Stimulated activated effector memory CD8-positive, alpha-beta T cell treated with anti-CD3 and anti-CD28 coated beads, Interleukin-12 subunit alpha, Interleukin-12 subunit beta, amount 100 ng/mL, for 72 hours (primary cell): ENCODE results near the gene TOB1.
"Not testable (repeated sequence)": the region's sequence is repeated elsewhere in the genome, so short reads cannot be mapped to it uniquely, and the experiment has no call there.

Source experiments
- ATAC-seq: fragments of 150-1000 bp; cut with Tn5 transposase; 2 replicates; pipeline ENCODE4 v1.10.0; 2021
- DNase-seq, 2 donors: peaks; one replicate each; pipeline ENCODE4 v3.0.0; 2021 to 2022; ENCODE audit warnings: low spot score in 2 of 2
- H3K27ac Mint-ChIP-seq: one replicate; pipeline ENCODE4 v1.8.0; 2022; ENCODE audit warnings: mild to moderate bottlenecking, mixed read lengths
- H3K36me3 Mint-ChIP-seq: one replicate; pipeline ENCODE4 v1.8.0; 2022; ENCODE audit warnings: mild to moderate bottlenecking, mixed read lengths
- H3K4me1 Mint-ChIP-seq: one replicate; pipeline ENCODE4 v1.8.0; 2022; ENCODE audit warnings: mixed read lengths
- H3K4me3 Mint-ChIP-seq: one replicate; pipeline ENCODE4 v1.8.0; 2022; ENCODE audit warnings: mild to moderate bottlenecking, mixed read lengths
- H3K9me3 Mint-ChIP-seq: one replicate; pipeline ENCODE4 v1.8.0; 2022; ENCODE audit warnings: mixed read lengths

The TOB1 gene

GRCh38 chr17:50884439-50885311, 18.5 kb upstream of the TOB1 start:
- H3K27ac Mint-ChIP-seq = peak overlapping the region; percentile 79

DNA sequence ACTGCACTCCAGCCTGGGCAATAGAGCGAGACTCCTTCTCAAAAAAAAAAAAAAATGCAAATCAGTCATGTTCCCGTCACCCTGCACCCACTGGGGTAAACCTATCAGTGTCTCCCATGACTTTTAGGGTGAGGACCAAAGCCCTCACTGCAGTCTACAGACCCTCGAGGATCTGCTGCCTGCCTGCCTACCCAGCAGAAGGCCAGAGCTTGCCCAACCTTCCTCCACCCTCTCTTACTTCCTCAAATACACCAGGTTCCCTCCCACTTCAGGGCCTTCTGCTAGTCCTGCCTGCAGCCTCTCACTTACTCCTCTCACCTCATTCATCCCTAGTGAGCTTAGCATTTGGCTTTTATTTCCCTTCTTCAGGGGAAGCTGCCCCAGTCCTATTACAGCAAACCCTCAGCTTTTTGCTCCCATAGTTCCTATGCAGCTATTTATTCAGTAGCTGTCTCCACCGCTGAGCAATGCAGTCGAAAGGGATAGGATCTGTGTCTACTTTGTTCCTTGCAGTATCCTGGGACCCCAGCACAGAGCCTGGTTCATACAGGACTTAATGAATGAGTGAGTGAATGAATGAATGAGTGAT, 17.8 kb upstream of the TOB1 start:
- no peaks in the 10 kb centered on the region for H3K9me3 Mint-ChIP-seq
- DNase-seq = no peak
- no peak overlapping the region for H3K4me3 Mint-ChIP-seq
- ATAC-seq = no peak
- no peaks in the 10 kb centered on the region for H3K36me3 Mint-ChIP-seq
- peak overlapping the region; percentile 79 for H3K27ac Mint-ChIP-seq
- H3K4me1 Mint-ChIP-seq = peaks cover 33% of the 10 kb centered on the region

More at GRCh38 chr17:50884439-50885311, 18.5 kb upstream of the TOB1 start:
- Mint-ChIP-seq H3K4me3 (no peak overlapping the region), H3K4me1 (peaks cover 33% of the 10 kb centered on the region), H3K36me3 (no peaks in the 10 kb centered on the region), H3K9me3 (no peaks in the 10 kb centered on the region)
- ATAC-seq (peak; percentile 15), DNase-seq (no peak)

DNA sequence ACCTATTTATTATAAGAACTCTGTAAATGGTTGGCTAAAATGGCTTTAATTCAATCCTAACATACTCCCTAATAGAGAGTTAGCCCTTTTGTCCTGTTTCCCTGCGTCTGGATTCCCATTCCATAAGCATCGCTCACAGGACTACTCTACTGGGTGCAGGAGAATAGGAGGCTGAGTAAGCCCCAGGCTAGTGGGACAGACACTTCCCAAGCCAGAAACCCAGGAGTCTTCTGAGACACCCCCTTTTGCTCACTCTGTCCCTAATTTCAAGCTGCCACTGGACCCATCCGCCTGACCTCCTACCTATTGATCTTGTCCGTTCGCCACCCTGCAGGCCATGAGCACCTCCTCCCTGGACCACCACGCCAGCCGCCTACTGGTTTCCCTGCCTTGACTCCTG, 16.7 kb upstream of the TOB1 start:
- no peak overlapping the region for H3K27ac Mint-ChIP-seq
- no peaks in the 10 kb centered on the region for H3K36me3 Mint-ChIP-seq
- no peak overlapping the region for H3K4me3 Mint-ChIP-seq

DNA sequence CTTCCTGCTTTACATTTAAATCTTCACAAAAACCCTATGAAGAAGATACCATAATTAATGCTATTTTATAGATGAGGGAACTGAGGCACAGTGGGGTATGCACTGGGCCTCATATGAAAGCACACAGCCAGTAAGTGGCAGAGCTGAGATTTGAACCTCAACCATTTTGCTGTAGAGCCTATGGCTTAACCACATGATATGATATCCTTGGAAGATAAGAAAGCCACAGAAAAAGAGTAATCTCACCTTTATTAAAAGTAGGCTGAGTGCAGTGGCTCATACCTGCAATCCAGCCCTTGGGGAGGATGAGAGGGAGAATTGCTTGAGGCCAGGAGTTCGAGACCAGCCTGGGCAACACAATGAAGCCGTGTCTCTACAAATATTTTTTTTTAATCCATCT, 15.0 kb upstream of the TOB1 start:
- H3K36me3 Mint-ChIP-seq = no peaks in the 10 kb centered on the region
- peak overlapping the region; percentile 46 for H3K27ac Mint-ChIP-seq
- H3K4me3 Mint-ChIP-seq = no peak overlapping the region

More for the DNA sequence above, 16.7 kb upstream of the TOB1 start:
- DNase-seq (no peak), ATAC-seq (no peak)
- Mint-ChIP-seq H3K9me3 (no peaks in the 10 kb centered on the region), H3K4me1 (peaks cover 30% of the 10 kb centered on the region)

GRCh38 chr17:50879086-50879485, 12.9 kb upstream of the TOB1 start:
- H3K4me3 Mint-ChIP-seq = no peak overlapping the region
- ATAC-seq (no peak), DNase-seq (no peak)
- H3K27ac Mint-ChIP-seq = no peak overlapping the region
- H3K36me3 Mint-ChIP-seq = no peaks in the 10 kb centered on the region
- peaks cover 9% of the 10 kb centered on the region for H3K4me1 Mint-ChIP-seq
- H3K9me3 Mint-ChIP-seq = no peaks in the 10 kb centered on the region

More for the DNA sequence above, 15.0 kb upstream of the TOB1 start:
- Mint-ChIP-seq H3K4me1 (peaks cover 15% of the 10 kb centered on the region), H3K9me3 (no peaks in the 10 kb centered on the region)
- no peak for ATAC-seq
- no peak for DNase-seq

DNA sequence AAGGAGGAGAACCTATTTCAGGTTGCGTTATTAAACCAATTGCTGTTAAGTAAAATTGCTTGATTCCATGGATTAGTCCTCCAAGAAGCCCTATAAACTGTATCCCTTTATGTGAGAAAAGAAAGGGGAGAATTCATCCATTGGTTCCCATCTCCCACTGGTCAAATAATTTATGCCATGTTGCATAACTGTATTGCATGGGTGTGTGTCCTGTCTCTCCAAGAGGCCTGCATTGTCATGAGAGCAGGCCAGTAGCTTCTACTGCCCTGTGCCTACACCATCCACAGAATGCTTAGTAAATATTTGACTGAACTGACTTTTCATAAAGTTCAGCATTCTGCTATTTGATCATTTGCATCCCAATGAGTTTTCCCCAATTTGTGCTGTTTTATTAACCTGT, 11.7 kb upstream of the TOB1 start:
- Mint-ChIP-seq H3K27ac (no peak overlapping the region), H3K4me1 (peaks cover 1% of the 10 kb centered on the region), H3K9me3 (no peaks in the 10 kb centered on the region), H3K4me3 (no peak overlapping the region), H3K36me3 (no peaks in the 10 kb centered on the region)
- DNase-seq (no peak), ATAC-seq (no peak)

- not testable (repeated sequence) for H3K9me3 Mint-ChIP-seq, DNase-seq, H3K27ac Mint-ChIP-seq, ATAC-seq, H3K4me3 Mint-ChIP-seq, H3K4me1 Mint-ChIP-seq, H3K36me3 Mint-ChIP-seq
These were observed 10.9 kb upstream of the TOB1 start for GRCh38 chr17:50877042-50877441.

DNA sequence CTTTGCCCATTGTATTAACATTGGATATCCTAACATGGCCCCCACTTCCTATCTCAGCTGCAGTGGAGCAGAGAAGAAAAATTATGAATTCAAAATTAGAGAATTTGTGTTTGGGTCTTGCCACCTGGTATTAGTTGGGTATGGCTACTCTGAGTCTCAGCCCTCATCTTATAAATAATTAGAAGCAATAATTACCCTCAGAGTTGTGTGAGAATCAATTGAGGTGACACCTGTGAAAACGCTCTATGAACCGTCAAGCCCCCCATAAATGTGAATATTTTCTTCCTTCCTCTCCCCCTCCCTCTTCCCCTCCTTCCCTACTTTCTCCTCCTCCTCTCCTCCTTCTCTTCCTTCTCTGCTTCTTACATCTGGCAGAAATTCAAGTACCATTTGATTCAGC, 8.9 kb upstream of the TOB1 start:
- no peak for DNase-seq

GRCh38 chr17:50872710-50873424, 6.7 kb upstream of the TOB1 start:
- no peak overlapping the region for H3K4me3 Mint-ChIP-seq
- no peaks in the 10 kb centered on the region for H3K9me3 Mint-ChIP-seq
- peak; percentile 92 for ATAC-seq
- H3K27ac Mint-ChIP-seq = no peak overlapping the region
- peaks cover 8% of the 10 kb centered on the region for H3K36me3 Mint-ChIP-seq
- DNase-seq = no peak
- peaks cover 18% of the 10 kb centered on the region for H3K4me1 Mint-ChIP-seq

More for the DNA sequence above, 8.9 kb upstream of the TOB1 start:
- Mint-ChIP-seq H3K27ac (no peak overlapping the region), H3K4me1 (peaks cover 13% of the 10 kb centered on the region), H3K4me3 (no peak overlapping the region), H3K9me3 (no peaks in the 10 kb centered on the region), H3K36me3 (peaks cover 5% of the 10 kb centered on the region)
- no peak for ATAC-seq

DNA sequence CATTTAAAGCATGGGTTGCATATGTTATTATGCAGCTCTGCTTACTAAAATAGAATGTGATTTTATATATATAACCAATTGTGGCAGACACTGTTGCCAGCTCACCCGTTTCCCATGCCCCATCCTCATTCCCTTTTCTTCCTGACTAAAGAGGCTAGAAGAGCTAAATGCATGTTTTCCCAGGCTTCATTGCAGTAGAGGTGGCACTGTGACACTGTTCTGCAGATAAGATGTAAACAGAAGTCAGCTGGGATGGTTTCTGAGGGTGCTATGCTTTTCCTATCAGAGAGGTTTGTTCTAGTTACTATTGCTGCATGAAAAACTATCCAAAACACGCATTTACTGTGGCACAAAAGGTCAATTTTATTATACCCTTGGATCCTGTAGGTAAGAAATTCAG, 5.7 kb upstream of the TOB1 start:
- Mint-ChIP-seq H3K4me3 (peak overlapping the region; percentile 47), H3K4me1 (peaks cover 28% of the 10 kb centered on the region)
- DNase-seq = no peak

DNA sequence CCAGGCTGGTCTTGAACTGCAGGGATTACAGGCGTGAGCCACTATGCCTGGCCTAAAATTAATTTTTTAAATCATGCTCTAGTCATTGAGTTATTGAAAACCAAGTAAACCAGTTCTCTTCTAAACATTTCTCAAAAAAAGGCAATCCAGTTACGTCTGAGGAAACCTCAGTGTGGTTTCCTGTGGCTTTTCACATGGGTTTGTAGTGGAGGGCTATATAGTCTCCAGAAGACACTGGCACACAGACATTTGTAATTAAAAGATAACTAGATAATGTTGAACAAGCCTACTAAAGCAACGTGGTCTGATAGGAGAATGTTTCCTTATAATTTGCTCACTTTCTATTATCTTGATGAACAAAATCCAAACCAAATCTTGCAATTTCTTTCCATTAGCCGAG, 5.2 kb upstream of the TOB1 start:
- Mint-ChIP-seq H3K36me3 (peaks cover 23% of the 10 kb centered on the region), H3K27ac (no peak overlapping the region), H3K9me3 (no peaks in the 10 kb centered on the region), H3K4me3 (peak overlapping the region; percentile 47), H3K4me1 (peaks cover 28% of the 10 kb centered on the region)
- ATAC-seq (no peak), DNase-seq (no peak)

More for the DNA sequence above, 5.7 kb upstream of the TOB1 start:
- ATAC-seq = no peak
- H3K36me3 Mint-ChIP-seq = peaks cover 17% of the 10 kb centered on the region
- H3K27ac Mint-ChIP-seq = no peak overlapping the region
- H3K9me3 Mint-ChIP-seq = no peaks in the 10 kb centered on the region

DNA sequence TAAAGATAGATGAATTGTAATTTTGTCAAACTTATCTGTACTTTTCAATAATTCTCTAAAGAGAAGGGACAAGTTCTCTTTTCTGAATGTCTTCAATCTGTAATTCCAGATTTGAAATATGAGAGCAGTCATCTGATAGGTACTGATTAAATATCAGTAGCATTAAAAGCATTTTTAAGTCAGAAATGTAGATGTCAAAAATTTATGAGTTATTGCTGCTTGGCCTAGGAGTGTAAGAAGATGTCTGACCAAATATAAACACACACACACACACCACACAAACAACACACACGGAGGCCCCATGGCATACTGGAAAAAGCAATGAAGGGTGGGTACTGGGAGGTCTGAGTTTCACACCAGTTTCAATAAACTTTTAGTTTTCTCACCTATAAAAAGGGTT, 2.4 kb upstream of the TOB1 start:
- DNase-seq (no peak), ATAC-seq (no peak)
- H3K9me3 Mint-ChIP-seq = no peaks in the 10 kb centered on the region
- H3K36me3 Mint-ChIP-seq = peaks cover 47% of the 10 kb centered on the region
- H3K4me3 Mint-ChIP-seq = peak overlapping the region; percentile 87
- no peak overlapping the region for H3K27ac Mint-ChIP-seq
- H3K4me1 Mint-ChIP-seq = peaks cover 36% of the 10 kb centered on the region

GRCh38 chr17:50868140-50868438, 1.9 kb upstream of the TOB1 start:
- ATAC-seq (no peak), DNase-seq (no peak)
- H3K27ac Mint-ChIP-seq = peak overlapping the region; percentile 94
- H3K4me1 Mint-ChIP-seq = peaks cover 41% of the 10 kb centered on the region
- no peaks in the 10 kb centered on the region for H3K9me3 Mint-ChIP-seq
- peak overlapping the region; percentile 87 for H3K4me3 Mint-ChIP-seq
- peaks cover 52% of the 10 kb centered on the region for H3K36me3 Mint-ChIP-seq

- H3K9me3 Mint-ChIP-seq = no peaks in the 10 kb centered on the region
- peak; percentile 70 to 92 for DNase-seq
- peaks cover 45% of the 10 kb centered on the region for H3K4me1 Mint-ChIP-seq
- H3K36me3 Mint-ChIP-seq = peaks cover 57% of the 10 kb centered on the region
- H3K4me3 Mint-ChIP-seq = peak overlapping the region; percentile 87
- H3K27ac Mint-ChIP-seq = peak overlapping the region; percentile 94
- ATAC-seq = peak; percentile 59
These were observed 1.4 kb upstream of the TOB1 start for GRCh38 chr17:50867363-50868139.

DNA sequence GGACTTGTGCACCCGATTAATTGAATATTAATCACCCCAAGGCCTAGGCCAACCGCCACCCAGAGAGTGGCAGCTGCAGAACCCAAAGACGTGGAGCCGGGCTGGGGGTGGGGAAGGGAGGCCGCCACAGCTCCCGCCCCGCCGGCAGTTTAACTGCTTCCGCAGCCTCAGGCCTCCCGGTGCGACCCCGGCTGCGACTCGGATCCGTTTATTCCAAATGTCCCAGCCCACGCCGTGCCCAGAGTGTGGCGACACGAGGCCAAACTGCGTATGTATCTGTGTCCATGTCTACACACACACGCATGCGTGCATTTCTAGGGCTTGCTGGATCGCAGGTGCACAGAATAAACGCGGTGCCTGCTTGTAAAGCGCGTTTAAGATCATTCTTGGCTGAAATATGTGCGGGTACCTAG, 802 bp upstream of the TOB1 start:
- Mint-ChIP-seq H3K4me1 (peaks cover 43% of the 10 kb centered on the region), H3K27ac (peak overlapping the region; percentile 94), H3K4me3 (peak overlapping the region; percentile 87), H3K36me3 (peaks cover 63% of the 10 kb centered on the region), H3K9me3 (no peaks in the 10 kb centered on the region)
- DNase-seq (peak; percentile 48 to 86), ATAC-seq (peak; percentile 46)
